Activated CD4-positive, alpha-beta T cell treated with anti-CD3 and anti-CD28 coated beads, Interleukin-2, amount 10 ng/mL, durations not matched to agents 7 days and 5 days (primary cell): Measurements from ENCODE around the gene OR2T4. TPM values are rescaled to one million over a fixed set of nuclear protein-coding genes. Genes with fewer than 3 reads are reported as not detected.

ENCODE experiments used
- CTCF ChIA-PET: fragments of 350-600 bp; sonication (Branson Sonifier 250); formaldehyde crosslinking; loops from one replicate; lab custom pipeline; 2021; ENCODE audit warnings: antibody characterized with exemption; lab: Charles Lee
- POLR2A ChIA-PET: fragments of 350-600 bp; sonication (Branson Sonifier 250); formaldehyde crosslinking; loops from one replicate; lab custom pipeline; 2021; ENCODE audit warnings: antibody characterized with exemption; lab: Charles Lee
- DNase-seq: peaks from one replicate; pipeline ENCODE4 v3.0.0-alpha.2; 2020
- H3K27ac Mint-ChIP-seq: one replicate; pipeline ENCODE4 v1.8.0; 2021; ENCODE audit warnings: mild to moderate bottlenecking, moderate library complexity, mixed read lengths
- H3K27me3 Mint-ChIP-seq: one replicate; pipeline ENCODE4 v1.8.0; 2021; ENCODE audit warnings: mixed read lengths
- H3K36me3 Mint-ChIP-seq: one replicate; pipeline ENCODE4 v1.8.0; 2021; ENCODE audit warnings: low read depth, mixed read lengths
- H3K4me1 Mint-ChIP-seq: one replicate; pipeline ENCODE4 v1.8.0; 2021; ENCODE audit warnings: mixed read lengths
- H3K4me3 Mint-ChIP-seq: one replicate; pipeline ENCODE4 v1.8.0; 2021; ENCODE audit warnings: mild to moderate bottlenecking, moderate library complexity, mixed read lengths
- H3K9me3 Mint-ChIP-seq: one replicate; pipeline ENCODE4 v1.8.0; 2021; ENCODE audit warnings: mixed read lengths
- total RNA-seq, 2 experiments: library from RNA; stranded (reverse); gene quantifications; one replicate each; pipeline ENCODE4 v1.2.3, GENCODE V29; 2021

Gene OR2T4
- total RNA-seq, 2 experiments from 2014 or later, result not detected

DNA sequence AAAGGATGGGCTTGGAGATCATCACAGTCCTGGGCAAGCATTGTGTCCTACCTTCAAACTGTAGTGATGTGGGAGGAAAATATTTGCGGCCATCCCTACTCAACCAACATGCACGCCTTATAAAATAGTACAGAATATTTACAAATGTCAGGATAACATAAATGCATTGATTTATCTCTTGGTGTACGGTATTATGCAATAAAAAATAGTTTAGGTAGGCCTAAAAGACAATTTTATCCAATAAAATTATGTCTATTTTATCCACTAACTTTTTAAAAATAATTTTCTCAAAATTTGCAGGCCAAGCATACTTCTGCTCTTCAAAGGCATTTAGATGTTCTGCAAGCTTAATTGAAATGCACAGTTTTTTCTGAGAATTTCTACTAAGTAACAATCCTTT, 41.3 kb downstream of the OR2T4 start, which contains the start of gene OR2T1:
OR2T1 (plus strand) TSS at position 301 of the 400 bp plus-strand sequence. CDS start 3,100 bp downstream, outside the sequence.
- H3K4me3 Mint-ChIP-seq, result no peak within 1 kb of the TSS
- CTCF ChIA-PET, result no interaction called here
- POLR2A ChIA-PET, result no interaction called here
- H3K9me3 Mint-ChIP-seq, result no peaks in the 10 kb centered on the region
- peaks cover 12% of the 10 kb centered on the region for H3K4me1 Mint-ChIP-seq
- no peak for DNase-seq
- no peak within 1 kb of the TSS for H3K27ac Mint-ChIP-seq
- no peaks in the 10 kb centered on the region for H3K36me3 Mint-ChIP-seq
- H3K27me3 Mint-ChIP-seq, result no peaks in the 10 kb centered on the region

DNA sequence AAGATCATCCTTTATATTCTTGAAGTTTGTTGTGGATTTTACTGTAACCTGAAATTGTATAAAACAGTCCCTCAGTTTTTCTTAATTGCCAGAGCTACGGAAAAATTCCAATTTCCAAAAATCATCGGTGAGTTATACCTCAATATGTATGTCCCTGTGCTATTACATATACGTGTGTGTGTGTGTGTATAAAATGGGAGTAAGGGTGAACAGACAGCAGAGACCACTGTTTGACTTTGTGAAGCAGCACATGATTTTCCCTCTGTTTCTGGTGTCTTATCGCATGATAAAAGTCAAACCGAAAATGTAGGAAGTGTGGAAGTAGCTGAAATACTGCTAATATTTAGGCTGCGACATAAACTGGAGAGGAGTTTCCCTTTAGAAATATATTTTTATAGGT, 42.6 kb downstream of the OR2T4 start:
- ChIA-PET POLR2A (no interaction called here), CTCF (interaction anchor here (0.7 kb wide), 2 partner anchors 381 to 1024 kb away, joined by 3 read pairs; no protein-coding TSS in a partner anchor)
- Mint-ChIP-seq H3K27ac (no peak overlapping the region), H3K4me1 (peaks cover 12% of the 10 kb centered on the region), H3K4me3 (no peak overlapping the region), H3K36me3 (no peaks in the 10 kb centered on the region), H3K9me3 (no peaks in the 10 kb centered on the region), H3K27me3 (no peaks in the 10 kb centered on the region)
- DNase-seq, result no peak

DNA sequence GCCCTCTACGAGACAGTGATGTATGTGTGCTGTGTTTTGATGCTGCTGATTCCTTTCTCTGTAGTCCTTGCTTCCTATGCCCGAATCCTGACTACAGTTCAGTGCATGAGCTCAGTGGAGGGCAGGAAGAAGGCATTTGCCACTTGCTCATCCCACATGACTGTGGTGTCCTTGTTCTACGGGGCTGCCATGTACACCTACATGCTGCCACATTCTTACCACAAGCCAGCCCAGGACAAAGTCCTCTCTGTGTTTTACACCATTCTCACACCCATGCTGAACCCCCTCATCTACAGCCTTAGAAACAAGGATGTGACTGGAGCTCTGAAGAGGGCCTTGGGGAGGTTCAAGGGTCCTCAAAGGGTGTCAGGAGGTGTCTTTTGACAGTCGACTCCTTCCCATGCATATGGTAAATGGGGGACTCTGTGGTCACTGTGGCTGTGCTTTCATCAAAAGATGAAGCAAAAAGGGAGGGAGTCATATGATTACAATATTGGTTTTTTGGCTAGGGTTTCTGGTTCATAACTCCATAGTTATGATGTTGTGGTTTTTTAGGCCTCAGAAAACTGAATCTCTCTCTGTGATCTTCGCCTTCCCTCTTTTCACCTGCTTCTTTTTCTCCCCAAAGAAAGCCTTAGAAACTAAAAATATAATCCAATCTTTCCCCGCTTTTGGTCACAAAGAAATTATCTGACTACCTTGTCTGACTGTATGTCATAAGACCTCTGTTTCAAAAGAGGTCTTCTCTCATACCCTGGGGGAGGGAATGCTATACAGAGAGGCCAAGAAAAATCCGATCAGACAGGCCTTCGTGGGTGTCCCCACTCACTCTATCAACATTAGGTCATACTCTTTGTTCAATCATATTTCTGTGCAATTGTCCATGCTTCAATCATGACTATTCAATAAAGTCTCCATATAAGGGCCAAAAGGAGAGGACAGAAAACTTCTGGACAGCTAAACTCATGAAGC, 45.5 kb downstream of the OR2T4 start:
- peak overlapping the region; percentile 19 for H3K27ac Mint-ChIP-seq
- no peak overlapping the region for H3K4me3 Mint-ChIP-seq
- CTCF ChIA-PET, result no interaction called here
- H3K9me3 Mint-ChIP-seq, result peaks cover 15% of the 10 kb centered on the region
- DNase-seq, result no peak
- no peaks in the 10 kb centered on the region for H3K36me3 Mint-ChIP-seq
- H3K4me1 Mint-ChIP-seq, result peaks cover 12% of the 10 kb centered on the region
- POLR2A ChIA-PET, result no interaction called here
- H3K27me3 Mint-ChIP-seq, result no peaks in the 10 kb centered on the region

Other genes with a start within 250 kb of the OR2T4 start
- not detected for gene OR2M5, start 216.5 kb upstream of the OR2T4 start, total RNA-seq
- not detected for gene OR2M2, start 186.8 kb upstream of the OR2T4 start, total RNA-seq
- gene OR2M3, start 164.4 kb upstream of the OR2T4 start, total RNA-seq, result not detected
- gene OR2M4, start 130.2 kb upstream of the OR2T4 start, total RNA-seq, result not detected
- not detected for gene OR2T33, start 83.7 kb upstream of the OR2T4 start, total RNA-seq
- not detected for gene OR2T12, start 58.2 kb upstream of the OR2T4 start, total RNA-seq
- not detected for gene OR2M7, start 37.1 kb upstream of the OR2T4 start, total RNA-seq
- gene OR14C36, start 12.9 kb upstream of the OR2T4 start, total RNA-seq, result not detected
- not detected for gene OR2T6, start 14.1 kb downstream of the OR2T4 start, total RNA-seq
- gene OR2T1, start 41.4 kb downstream of the OR2T4 start, total RNA-seq, result not detected
- gene OR2T2, start 84.0 kb downstream of the OR2T4 start, total RNA-seq, result not detected
- gene OR2T3, start 111.7 kb downstream of the OR2T4 start, total RNA-seq, result not detected
- gene OR2T5, start 126.9 kb downstream of the OR2T4 start, total RNA-seq, result not detected
- gene OR2G6, start 146.4 kb downstream of the OR2T4 start, total RNA-seq, result not detected
- gene OR2T29, start 201.1 kb downstream of the OR2T4 start, total RNA-seq, result not detected
- gene OR2T34, start 213.1 kb downstream of the OR2T4 start, total RNA-seq, result not detected
- not detected for gene OR2T10, start 236.0 kb downstream of the OR2T4 start, total RNA-seq